NCI-H446 (cell line): ENCODE measurements around the gene MAPKAPK5.
"Not testable (repeated sequence)": the region's sequence is repeated elsewhere in the genome, so short reads cannot be mapped to it uniquely, and the experiment has no call there.

Experiments used
- DNase-seq, 2 experiments: peaks; one replicate each; lab custom pipeline; 2025; lab: John Stamatoyannopoulos, UW

Gene MAPKAPK5

DNA sequence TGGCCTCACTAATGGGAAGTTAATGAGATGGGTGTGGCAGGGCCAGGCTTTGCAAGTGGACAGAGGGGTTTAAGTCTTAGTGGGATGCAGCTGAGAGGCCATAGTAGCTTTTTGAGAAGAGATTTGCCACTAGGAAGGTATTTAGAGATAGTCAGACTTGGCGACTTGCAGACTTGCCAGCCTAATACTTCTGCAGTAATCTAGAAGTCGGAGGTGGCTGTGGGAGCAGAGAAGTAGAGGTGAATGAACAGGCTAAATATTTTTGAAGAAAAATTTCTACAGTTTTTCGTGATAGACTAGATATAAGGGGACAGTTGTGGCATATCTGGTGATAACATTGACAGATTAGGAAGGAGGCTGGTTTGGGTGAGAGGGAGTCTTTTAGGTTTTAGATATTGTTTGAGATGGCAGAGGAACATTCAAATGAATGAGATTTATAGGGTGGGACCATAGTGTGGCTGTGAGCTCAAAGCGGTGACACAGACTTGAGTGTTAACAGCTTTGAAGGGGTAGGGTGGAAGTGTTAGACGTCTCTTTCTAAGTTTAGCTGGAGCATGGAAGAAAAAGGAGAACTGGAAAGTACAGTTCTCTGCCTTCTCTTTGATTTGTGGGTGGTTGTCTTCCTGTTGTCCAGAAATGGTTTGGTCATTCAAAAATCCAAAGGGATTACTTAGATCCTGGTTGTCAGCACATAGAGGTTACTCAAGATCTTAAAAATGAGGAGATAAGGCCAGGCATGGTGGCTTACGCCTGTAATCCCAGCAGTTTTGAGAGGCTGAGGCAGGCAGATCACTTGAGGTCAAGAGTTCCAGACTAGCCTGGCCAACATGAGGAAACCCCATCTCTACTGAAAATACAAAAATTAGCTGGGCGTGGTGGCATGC lies 44.9 kb downstream of the MAPKAPK5 start:
- no peak for DNase-seq

DNA sequence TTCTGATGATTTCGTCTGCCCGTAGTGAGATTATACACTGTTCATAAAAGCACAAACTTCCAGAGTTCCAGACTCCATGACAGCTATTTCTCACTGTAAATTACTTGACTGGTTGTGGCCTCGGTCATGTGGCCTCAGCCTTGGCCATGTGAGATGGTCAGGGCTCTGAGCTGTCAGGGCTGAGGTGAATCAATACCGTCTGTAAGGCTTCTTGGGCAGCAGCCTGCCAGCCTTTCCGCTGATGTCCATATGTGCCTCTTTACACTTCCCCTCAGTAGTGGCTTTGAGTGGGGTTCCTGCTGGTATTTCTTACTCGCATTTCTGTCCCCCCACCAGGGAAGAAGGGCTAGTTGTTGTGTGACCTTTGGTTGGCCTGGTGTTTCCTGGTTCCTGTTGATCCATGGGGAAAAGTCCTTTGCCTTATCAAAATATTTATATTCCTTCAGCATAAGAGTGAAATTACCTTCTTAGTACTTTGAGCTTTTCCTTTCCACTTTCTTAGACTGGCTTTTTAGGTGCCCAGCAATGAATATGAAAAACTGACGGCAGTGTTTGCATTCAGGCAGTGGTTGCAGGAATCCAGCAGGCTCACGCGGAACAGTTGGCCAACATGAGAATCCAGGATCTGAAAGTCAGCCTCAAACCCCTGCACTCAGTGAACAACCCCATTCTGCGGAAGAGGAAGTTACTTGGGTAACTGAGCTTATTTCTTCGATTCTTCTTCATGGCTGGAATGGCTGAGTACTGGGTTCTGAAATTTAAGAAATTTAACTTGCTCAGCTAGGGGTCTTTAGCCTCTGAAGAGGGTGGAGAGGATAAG lies 46.1 kb downstream of the MAPKAPK5 start:
- no peak for DNase-seq

DNA sequence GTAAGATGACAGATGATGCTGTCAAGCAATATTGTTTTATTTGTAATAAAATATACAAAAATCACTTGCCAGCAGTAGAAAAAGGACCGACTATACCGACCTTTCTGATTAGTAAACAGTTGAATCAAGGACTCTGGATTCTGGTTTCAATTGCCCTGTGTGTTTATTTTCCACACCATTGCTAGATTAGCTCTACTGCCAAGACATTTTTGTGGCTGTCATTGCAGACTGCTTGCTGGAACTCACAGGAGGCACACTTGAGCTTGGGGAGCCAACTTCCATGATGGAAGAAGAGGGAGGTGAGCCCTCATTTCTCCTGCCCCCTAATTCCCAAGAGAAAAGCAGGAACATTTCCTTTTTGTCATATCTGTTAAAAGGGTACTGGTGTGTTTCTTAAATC lies 51.3 kb downstream of the MAPKAPK5 start:
- DNase-seq = no peak

DNA sequence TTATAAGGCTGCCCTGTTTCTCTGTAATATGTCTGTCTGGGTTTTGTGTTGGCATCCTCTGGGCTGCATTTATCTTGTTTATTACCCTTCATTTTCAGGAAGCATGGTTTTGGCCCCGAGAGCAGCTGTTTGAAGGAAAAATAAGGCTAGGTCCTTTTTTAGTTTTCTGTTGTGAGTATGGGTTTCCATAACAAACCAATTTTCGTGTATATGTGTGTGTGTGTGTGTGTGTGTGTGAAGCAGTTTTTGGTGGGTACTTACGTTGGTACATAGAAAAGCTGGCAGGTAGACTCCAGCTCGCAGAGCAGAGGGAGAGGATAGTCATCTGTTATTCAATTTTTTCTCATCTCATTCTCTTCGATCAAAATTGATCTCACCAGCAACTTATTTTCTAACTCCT lies 52.5 kb downstream of the MAPKAPK5 start:
- DNase-seq = no peak

DNA sequence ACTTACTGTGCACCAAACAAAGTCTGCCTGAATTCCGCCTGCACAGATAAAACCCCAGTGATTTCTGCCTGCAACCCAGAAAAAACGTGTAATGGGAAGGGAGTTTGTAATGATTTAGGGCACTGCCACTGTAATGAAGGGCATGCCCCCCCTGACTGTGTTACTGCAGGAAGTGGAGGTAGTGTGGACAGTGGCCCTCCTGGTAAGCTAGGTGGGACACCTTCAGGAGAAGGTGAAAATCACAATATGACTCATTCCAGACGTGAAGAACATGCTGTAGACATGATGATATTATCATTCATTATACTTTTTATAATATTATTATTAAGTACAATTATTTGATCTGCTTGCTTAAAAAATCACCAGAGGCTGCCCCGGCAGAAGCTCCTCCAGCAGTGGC lies 59.2 kb downstream of the MAPKAPK5 start:
- no peak for DNase-seq

DNA sequence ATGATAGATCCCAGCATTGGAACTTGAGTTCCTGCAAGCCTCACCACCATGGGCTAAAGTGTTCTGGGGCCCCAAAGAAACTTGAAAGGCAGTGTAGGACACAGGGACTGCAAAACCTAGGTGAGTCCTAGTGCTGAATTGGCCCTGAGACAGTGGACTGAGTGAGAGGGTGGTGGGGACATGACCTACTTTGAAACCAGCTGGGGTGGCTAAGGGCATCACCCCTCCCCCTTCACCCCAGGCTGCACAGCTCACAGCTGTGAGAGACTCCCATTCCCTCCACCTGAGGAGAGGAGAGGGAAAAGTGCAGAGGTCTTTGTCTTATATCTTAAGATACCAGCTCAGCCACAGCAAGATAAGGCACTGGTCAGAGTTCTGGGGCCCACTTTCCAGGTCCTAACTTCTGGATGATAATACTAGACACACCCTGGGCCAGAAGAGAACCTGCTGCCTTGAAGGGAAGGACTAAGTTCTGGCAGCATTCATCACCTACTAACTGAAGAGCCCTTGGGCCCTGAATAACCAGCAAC lies 62.5 kb downstream of the MAPKAPK5 start:
- DNase-seq = no peak

DNA sequence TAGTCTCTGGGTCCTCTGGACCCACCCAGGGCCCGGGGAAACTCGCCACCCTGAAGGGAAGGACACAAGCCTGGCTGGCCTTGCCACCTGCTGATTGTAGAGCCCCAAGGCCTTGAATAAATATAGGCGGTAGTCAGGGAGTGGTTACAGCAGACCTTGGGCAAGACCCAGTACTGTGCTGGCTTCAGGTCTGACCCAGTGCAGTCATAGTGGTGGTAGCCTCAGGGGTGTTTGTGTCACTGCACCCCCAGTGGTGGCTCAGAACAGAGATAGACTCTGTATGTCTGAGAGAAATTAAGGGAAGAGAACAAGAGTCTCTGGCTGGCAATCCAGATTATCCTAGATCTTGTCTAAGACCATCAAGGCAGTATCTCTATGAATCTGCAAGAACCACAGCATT lies 63.5 kb downstream of the MAPKAPK5 start:
- no peak for DNase-seq

DNA sequence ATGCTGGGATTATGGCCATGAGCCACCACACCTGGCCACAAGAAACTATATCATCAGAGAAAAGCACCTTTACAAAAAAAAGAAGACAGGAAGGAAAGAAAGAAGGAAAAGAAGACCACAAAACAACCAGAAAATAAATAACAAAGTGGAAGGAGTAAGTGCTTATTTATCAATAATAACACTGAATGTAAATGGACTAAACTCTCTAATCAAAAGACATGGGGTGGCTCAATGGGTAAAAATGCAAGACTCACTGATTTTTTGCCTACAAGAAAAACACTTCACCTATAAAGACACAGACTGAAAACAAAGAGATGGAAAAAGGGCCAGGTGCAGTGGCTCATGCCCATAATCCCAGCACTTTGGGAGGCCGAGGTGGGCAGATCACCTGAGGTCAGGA lies 65.7 kb downstream of the MAPKAPK5 start:
- DNase-seq = no peak

DNA sequence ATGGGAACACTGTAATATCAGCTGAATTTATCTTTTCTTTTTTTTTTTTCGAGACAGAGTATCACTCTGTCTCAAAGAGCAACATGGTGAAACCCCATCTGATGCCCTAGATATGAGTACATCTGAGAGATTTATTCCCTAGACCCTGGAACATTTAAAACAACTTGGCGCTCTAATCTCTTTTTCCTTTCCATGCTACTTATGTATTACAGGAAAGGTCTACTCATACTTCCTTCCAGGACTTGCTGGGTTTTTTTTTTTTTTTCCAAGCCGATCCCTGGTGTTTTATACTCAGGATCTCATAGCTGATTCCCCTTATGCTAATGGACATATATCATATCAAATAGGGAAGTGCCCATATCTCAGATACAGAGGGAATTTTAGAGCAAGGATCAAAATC lies 83.1 kb downstream of the MAPKAPK5 start:
- DNase-seq = no peak

DNA sequence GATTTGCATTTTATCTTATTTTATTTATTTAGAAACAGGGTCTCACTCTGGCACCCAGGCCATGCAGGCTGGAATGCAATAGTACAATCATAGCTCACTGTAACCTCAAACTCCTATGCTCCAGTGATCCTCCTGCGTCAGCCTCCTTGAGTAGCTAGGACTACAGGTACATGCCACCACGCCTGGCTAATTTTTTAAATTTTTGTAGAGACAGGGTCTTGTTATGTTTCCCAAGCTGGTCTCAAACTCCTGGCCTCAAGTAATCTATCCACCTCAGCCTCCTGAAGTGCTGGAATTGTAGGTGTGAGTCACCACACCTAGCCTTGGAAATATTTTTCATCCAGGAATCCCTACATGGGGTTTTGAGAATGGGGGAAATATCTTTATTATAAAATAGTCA lies 84.6 kb downstream of the MAPKAPK5 start:
- no peak for DNase-seq

DNA sequence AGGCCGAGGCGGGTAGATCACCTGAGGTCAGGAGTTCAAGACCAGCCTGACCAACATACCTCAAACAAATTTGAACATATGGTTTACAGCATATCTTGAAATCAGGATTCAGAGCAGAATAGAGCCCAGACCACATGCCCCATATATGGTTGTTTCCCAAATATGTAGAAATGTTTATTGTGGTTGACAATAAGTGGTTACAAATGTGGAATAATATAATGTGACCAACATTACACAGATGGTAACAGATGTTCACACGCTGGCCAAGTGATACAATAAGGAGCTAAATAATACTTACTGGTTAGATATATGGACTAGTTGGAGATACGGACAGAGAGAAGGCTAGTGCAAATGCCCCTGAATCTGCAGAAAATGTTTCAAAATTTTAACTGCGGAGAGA lies 85.3 kb downstream of the MAPKAPK5 start:
- no peak for DNase-seq

DNA sequence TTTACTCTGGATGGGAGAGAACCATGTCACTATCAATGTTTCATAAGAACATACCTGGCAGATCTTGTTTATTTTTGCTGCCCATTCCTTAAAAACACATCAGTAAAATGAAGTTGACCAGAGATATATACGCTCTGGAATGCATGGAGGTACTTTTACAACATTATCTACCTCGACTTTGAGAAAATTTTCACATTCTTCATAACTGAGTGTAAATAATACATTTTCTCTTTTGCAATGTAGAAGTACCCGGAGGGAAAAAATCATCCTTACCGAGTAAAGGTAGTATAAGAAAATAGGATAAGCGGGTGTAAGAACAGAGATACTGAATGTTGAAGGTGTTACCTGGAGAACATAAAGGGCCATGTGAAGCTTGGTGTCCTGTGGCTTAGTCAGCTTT lies 90.2 kb downstream of the MAPKAPK5 start:
- DNase-seq = no peak

DNA sequence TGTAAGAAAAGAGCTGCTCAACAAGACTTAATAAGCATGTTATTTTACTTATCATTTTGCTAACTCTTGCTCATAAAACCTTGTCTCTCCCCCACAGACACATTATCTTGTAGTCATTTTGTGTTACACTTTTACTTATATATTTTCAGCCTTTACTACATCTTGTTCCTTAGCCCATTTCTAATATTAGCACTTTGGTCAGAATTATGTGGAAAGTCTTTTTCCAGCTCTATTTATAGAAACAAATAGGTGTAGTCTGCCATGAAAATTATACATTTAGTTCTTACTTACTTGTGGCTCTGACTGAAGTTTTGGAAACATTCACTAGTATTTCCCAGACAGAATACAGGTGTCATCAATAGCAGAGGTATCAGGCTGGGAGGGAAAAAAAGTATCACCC lies 94.8 kb downstream of the MAPKAPK5 start:
- no peak for DNase-seq

DNA sequence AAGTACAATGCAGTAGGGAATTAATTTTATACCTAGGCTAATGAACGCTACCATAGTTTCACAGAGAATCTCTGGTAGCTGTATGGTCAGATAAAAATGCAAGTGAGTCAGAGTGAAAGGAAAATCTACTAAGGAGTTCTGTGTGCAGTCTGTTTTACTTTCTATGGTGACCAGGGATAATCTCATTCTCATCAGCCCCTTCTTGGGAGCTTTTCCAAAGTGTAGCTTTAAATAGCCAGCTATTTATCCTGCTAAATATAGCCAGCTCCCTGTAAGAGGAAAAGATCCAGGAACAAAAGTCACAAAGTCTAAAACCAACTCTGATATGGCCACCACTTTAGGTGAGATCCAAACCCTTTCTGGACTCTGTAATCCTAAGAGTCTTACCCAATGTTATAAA lies 95.4 kb downstream of the MAPKAPK5 start:
- no peak for DNase-seq

DNA sequence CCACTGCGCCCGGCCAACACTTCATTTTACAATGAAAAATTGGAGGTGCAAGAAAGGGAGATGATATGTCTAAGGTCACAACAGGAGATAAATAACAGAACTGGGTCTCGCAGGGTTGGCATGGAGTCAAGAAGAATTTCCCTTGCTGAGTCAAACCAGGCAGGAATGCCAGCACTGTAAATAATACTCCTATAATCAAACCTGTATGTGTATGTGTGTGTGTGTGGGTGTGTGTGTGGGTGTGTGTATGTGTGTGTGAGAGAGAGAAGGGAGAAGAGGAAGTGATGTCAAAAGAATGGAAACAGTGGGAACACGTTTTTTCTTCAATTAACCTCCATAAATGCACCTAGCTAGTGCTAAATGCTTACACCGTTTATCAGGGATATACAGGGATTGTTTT lies 100.5 kb downstream of the MAPKAPK5 start:
- peak in 1 of 2 experiments; percentile 5 for DNase-seq

DNA sequence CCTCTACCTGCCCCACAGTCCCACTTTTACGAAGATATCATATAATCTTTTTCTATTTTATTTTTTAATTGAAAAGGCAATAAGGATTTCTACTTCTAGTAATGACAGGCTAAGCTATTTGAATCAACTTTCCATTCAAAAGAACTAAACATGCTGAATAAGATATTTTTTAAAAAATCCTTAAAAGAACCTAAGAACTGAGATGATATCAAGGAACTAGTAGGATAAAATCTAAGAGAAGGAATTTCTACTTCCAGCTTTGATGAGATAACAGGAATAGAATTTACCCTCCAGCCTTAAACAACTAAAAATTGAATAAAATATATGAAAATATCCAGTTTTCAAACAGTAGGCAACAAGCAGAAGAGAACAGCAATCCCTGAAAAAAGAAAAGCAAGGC lies 101.9 kb downstream of the MAPKAPK5 start:
- DNase-seq = no peak

DNA sequence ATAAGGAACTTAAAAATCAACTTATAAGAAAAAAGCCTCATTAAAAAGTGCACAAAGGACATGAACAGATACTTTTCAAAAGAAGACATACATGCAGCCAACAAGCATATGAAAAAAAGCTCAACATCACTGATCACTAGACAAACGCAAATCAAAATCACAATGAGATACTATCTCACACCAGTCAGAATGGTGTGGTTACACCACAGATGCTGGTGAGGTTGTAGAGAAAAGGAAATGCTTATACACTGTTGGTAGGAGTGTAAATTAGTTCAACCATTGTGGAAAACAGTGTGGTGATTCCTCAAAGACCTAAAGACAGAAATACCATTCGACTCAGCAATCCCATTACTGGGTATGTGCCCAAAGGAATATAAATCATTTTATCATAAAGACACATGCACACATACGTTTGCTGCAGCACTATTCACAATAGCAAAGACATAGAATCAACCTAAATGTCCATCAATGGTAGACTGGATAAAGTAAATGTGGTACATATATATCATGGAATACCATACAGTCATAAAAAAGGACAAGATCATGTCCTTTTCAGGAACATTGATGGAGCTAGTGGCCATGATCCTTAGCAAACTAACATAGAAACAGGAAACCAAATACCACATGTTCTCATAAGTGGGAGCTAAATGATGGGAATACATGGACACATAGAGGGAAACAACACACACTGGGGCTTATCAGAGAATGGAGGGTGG lies 109.1 kb downstream of the MAPKAPK5 start:
- DNase-seq = not testable (repeated sequence)
